Pulmonary artery endothelial cell (primary cell): ENCODE measurements around the gene SLC28A2. TPM values are rescaled to one million over a fixed set of nuclear protein-coding genes. Genes with fewer than 3 reads are reported as not detected.
A peak's percentile ranks its signal among the peaks of the same experiment; 100 is the strongest.
"Not testable (repeated sequence)": the region's sequence is repeated elsewhere in the genome, so short reads cannot be mapped to it uniquely, and the experiment has no call there.

Experiments used
- DNase-seq: peaks from one replicate; pipeline ENCODE4 v3.0.0-alpha.2; 2011; ENCODE audit warnings: low read depth, low spot score
- total RNA-seq: library from RNA; depleted of rRNA; stranded (reverse); fragments of >200 nt; gene quantifications from 2 replicates; pipeline ENCODE4 v1.2.3, GENCODE V29; 2014

The SLC28A2 gene
- total RNA-seq, 1 donor from 2014 or later: not detected

DNA sequence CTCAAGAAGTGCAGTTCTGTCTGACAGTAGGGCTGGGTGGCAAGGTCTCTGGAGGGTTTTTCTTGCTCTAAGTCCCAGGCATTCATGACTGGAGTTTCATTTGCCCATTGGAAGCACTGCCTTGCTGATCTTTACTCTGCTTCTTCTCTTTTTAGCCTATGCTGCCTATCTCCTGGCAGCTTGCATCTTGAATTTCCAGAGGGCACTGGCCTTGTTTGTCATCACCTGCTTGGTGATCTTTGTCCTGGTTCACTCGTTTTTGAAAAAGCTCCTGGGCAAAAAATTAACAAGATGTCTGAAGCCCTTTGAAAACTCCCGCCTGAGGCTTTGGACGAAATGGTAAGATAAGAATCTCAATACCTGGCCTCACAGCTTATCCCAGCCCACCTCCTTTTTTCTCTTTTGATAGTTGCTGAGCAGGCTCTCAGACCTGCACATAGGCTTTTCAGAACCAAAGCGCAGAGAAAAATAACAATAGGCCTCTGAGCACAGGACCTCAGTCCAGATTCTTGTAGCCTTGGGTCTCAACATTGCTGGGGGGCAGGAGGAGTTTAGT lies 10.9 kb downstream of the SLC28A2 start:
- no peak for DNase-seq

DNA sequence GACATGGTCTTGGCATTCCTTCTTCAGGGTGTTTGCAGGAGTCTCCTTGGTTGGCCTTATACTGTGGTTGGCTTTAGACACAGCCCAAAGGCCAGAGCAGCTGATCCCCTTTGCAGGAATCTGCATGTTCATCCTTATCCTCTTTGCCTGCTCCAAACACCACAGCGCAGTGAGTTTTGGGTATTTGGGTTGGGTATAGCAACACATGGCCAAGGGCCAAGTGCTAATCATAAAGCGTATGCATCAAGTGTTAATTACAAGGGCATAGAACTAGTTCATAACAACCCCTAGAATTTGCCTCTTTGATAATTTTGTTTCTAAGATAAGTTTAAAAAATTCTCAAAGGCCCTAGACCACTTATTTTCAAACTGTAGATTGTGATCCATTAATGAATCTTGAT lies 11.8 kb downstream of the SLC28A2 start:
- no peak for DNase-seq

DNA sequence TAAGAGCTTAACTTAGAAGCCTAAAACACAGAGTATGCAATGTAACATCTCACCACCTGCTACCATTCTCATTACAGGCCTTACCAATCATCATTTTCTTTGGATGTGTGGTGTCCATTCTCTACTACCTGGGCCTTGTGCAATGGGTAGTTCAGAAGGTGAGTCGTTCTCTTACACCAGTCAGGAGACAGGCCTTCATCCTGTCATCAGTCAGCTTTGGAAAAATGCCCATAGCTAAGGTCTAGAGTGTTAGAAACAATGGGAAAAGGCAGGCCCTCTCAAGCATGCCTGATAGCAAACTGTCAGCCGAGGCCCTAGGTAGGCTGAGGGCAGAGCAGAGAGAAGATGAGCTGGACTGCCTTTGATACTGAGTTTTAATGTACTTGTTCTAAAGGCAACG lies 13.5 kb downstream of the SLC28A2 start:
- no peak for DNase-seq

DNA sequence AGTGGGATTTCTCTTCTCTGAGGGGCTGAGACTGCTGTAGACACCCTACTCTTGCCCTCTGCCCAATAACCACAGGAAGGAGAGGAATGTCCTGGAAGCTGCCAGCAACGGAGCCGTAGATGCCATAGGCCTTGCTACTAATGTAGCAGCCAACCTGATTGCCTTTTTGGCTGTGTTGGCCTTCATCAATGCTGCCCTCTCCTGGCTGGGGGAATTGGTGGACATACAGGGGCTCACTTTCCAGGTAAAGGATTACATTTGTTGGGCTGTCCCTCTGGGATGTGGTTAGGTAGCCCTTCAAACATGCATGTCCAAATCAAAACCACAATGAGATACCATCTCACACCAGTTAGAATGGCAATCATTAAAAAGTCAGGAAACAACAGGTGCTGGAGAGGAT lies 16.1 kb downstream of the SLC28A2 start:
- no peak for DNase-seq

DNA sequence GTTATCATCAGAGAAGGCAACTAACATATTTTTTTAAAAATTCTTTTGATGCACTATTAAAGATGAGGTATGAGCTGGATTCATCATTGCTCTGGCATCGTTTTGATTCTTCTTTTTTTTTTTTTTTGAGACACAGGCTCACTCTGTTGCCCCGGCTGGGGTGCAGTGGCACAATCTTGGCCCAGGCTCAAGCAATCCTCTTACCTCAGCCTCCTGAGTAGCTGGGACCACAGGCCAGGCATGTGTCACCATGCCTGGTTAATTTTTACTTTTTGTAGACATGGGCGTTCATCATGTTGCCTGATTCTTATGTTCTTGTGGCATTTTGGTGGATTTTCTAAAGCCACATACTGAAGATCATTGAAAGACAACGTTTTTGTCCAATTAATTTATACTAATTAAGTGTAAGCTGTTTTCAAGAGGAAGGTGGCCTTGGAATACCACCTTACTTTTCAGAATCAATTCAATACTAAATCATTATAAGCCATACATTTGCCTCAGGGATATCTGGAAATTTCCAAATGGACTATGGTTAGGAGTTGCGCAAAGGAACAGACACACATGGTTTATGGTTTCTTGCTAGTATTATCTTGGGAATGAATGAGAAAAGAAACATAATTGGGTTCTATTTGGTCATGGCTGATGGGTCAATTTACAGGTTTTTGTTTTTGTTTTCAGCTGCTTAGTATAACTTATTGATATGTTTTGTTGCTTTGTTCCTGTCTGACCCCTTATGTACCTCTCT lies 22.8 kb downstream of the SLC28A2 start:
- DNase-seq: no peak

DNA sequence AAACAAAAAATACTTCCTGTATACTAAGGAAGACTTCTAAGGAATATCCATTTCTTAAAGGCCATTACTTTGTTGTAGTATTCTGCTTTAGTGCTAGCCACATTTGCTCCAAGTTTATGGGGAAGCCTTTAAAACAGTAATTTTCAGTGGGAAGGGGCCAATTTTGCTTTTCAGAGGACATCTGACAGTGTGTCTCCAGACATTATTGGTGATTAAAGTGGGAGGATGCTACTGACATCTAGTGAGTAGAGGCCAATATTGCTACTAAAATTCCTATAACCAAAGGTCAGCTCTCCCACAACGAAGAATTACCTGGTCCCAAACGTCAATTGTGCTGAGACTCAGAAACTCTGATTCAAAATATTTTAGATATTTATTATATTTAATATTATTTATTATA lies 24.8 kb downstream of the SLC28A2 start:
- no peak for DNase-seq

DNA sequence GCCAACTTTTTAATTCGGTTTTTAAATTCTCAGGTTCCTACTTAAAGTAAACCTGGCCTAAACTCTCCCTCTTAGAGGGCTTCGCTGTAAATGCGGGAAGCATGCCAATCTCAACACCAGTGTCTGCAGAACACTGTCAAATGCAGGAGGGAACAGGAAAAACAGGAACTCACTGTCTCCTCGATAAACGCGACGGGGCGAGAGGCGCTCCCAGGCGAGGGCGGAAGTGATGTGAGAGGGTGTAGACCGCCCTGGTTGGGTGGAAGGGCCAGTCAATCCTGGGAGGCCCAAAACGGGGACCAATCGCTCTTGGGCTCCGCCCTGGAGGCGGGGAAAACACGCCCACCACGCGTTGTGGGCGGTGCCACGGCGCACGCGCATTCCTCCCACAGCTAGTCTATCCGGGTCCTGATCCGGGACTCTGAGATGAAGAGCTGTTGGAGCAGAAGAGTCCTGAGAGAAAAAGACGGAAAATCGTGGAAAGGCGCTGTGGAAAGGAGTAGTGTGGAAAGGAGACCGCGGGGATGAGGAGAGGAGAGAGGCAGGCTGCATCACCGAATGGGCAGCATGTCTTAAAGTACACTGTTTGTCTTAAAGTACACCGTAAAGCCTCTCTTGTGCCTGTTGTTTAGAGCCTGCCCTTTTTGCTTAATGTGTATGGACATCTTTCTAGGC lies 27.1 kb downstream of the SLC28A2 start:
- DNase-seq: peak; percentile 90

DNA sequence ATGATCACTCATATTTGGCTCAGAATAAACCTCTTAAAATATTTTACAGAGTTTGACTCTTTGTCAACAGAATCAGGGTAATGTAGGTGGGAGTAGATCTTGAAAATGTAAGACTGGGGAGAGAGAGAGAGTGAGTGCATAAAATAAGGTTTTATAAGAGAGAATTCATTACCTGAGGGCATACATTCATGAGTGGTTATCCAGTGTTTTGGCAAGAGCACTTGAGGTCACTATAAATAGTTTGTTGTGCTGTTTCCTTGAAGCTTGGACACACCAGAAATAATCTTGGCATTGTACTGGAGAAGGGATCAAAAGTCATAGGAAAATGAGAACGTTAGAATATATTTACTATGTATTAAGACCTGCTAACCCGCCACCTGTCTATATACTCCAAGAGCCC lies 33.4 kb downstream of the SLC28A2 start:
- DNase-seq: no peak

DNA sequence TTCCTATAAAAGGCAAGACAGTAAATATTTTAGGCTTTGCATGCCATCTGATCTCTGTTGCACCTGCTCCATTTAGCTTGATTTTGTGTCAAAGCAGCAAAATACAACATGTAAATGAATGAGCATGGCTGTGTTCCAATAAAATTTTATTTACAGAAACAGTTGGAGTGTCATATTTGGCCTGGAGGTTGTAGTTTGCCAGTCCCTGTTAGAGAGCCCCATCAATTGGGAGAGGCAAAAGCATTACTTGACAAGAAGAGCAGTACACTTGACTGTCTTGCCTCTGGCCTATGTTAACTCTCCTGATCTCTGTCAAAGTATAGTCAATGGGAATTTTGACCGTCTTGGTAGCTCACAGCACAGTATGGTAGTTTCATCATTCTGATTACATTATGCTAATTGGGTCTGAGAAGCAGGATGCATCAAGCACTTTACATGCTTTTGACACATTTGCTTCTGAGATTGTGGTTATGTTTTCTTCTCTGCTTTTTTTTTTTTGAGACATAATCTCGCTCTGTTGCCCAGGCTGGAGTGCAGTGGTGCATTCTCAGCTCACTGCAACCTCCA lies 35.4 kb downstream of the SLC28A2 start:
- no peak for DNase-seq

DNA sequence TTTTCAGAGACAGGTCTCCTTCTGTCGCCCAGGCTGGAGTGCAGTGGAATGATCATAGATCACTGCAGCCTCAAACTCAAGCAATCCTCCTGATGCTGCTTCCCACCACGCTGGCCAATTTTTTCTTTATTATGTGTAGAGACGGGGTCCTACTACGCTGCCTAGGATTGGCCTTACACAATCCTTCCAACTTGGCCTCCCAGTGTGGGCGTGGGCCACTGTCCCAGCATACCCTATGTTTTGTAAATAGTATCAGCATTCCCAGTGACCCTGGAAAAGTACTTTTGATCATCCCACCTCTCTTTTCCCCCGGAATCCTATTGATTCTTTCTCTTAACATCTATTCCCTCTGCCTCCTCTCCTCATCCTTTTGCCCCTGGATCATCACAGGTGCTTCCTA lies 36.9 kb downstream of the SLC28A2 start:
- no peak for DNase-seq

DNA sequence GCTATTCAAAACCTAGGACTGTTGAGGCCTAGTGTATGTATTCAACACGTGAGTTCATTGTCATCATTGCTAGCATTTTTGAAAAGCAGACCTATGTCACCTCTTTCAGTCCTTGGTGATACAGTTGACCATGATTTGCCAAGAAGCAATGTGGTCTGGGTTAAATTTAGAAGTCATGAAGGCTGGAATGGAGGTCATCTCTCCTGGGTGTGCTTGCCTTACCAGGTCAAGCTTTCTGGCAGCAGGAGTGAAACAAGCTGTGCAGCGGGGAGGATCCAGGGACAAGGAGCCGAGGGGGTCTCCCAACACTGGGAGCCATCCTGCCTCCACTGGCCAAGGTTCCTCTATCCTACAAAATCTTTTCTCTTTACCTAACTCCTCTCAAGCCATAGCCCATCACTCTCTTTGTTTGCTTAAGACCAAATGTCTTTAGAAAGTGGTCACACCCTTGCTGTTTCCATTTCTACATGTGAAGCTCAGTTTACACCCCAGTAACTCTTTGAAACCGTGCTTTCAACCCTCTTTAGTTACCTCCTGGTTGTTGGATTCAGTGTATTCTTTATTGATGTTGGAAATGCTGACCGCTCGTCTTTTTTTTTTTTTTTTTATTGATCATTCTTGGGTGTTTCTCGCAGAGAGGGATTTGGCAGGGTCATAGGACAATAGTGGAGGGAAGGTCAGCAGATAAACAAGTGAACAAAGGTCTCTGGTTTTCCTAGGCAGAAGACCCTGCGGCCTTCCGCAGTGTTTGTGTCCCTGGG lies 40.0 kb downstream of the SLC28A2 start:
- no peak for DNase-seq

DNA sequence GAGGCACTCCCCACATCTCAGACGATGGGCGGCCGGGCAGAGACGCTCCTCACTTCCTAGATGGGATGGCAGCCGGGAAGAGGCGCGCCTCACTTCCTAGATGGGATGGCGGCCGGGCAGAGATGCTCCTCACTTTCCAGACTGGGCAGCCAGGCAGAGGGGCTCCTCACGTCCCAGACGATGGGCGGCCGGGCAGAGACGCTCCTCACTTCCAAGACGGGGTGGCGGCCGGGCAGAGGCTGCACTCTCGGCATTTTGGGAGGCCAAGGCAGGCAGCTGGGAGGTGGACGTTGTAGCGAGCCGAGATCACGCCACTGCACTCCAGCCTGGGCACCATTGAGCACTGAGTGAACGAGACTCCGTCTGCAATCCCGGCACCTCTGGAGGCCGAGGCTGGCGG lies 41.3 kb downstream of the SLC28A2 start:
- not testable (repeated sequence) for DNase-seq

DNA sequence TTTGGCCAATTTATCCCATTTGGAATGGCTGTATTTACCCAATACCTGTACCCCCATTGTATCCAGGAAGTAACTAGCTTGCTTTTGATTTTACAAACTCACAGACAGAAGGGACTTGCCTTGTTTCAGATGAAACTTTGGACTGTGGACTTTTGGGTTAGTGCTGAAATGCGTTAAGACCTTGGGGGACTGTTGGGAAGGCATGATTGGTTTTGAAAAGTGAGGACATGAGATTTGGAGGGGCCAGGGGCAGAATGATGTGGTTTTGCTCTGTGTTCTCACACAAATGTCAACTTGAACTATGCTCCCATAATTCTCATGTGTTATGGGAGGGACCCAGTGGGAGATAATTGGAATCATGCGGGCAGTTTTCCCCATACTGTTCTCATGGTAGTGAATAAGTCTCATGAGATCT lies 46.9 kb downstream of the SLC28A2 start:
- DNase-seq: not testable (repeated sequence)

DNA sequence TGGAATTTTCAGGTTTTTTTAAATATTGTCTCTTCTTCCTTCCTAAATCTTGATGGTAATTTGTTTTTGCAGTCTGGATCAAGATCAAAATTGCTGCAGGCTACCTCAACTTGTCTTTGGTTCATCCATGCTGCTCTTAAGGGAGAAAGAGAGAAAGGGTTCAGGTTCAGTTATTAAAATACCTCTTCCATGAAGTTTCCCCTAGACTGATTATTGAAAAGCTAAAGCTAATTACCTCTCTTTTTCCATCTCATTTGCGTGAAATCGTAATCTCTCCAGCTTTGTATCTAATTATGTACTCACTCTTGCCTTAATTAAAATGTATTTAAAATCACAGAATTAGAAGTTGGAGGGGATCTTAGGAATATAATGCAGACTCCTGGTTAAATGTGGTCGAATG lies 52.7 kb downstream of the SLC28A2 start:
- DNase-seq: no peak

DNA sequence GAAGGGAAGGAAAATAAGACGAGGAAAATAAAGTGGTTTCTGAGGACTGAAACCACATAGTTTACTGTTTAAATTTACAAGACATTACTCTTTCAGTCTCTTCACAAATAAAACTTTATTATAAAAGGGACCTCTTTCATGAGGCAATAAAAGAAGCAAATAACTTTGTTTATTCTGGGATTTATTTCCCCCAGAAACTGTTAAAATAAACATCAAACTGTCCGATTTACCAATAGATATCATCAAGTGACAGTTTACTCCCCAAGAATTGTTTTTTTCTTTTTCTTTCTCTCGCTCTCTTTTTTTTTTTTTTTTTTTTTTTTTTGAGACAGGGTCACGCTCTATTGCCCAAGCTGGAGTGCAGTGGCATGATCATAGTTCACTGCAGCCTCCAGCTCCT lies 54.1 kb downstream of the SLC28A2 start:
- DNase-seq: no peak

DNA sequence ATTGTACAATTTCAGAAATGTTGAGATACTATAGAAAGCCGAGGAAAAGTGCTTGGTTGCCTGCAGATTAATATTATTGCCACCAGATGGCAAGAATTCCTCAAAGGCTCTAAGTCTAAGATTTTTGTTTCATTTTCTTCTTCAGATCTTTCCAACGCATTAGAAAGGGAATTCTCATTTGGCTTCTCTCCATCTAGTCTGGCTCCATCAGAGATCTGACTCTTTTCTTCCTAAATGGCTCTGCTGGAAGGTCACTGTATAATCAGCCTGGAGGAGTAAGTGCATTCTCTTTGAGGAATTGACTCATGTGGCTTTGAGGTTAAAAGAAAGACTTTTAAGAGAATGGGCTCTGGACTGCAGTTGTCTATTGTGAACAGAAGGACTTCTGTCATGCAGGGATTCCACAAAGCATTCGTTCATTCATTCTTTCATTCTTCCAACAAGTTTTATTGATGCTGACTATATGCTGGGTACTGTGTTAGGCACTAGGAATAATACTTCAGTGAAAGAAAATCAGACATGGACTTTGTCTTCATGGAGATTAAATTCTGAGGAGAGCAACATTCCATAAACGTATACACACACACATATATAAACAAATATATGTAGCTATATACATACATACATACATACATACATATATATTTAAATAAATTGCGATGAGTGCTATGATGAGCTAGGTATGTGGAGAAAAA lies 55.3 kb downstream of the SLC28A2 start:
- DNase-seq: no peak

DNA sequence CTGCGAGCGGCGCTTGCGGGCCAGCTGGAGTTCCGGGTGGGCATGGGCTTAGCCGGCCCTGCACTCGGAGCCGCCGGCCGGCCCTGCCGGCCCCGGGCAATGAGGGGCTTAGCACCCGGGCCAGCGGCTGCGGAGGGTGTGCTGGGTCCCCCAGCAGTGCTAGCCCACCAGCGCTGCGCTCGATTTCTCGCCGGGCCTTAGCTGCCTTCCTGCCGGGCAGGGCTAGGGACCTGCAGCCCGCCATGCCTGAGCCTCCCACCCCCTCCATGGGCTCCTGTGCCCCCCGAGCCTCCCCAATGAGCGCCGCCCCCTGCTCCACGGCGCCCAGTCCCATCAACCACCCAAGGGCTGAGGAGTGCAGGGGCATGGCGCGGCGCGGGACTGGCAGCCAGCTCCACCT lies 62.1 kb downstream of the SLC28A2 start:
- DNase-seq: not testable (repeated sequence)

DNA sequence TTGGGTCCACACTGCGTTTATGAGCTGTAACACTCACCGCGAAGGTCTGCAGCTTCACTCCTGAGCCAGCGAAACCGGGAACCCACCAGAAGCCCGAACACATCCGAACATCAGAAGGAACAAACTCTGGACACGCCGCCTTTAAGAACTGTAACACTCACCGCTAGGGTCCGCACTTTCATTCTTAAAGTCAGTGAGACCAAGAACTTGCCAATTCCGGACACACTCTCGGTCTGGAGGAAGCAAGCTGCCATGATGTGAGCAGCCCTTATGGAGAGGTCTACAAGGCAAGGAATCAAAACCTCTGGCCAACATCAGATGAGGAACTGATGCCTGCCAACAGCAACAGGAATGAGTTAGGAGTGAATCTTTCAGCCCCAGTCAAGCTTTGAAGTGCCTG lies 62.9 kb downstream of the SLC28A2 start:
- no peak for DNase-seq

DNA sequence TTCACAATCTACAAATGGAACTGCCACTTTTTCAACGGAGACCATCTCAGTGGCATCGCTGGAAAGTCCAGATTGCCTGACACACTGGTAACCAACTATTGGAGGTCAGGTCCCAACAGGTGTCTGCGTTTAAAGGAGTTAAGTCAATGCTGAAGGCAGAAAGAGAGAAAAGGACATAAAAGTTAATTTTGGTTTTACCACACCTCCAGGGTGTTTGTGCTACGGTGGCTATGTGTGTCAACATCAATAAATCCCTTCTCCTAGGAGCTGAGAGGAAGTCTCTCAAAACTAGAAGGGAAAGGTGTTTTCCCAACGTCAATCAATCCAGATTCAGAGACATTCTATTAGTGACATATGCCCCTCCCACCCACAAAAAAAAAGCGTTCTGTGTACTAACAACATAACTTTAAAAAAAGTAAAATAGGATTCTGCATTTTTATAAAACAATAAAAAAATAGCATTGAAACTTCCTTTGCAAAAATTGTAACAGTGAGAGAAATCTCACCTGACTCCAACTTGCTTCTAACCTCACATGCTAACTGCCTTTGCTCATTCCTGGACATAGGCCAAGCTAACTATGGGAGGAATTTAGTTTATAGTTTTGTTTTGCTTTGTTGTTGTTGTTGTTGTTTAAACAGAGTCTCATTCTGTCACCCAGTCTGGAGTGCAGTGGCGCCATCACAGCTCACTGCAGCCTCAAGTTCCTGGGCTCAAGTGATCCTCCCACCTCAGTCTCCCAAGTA lies 67.6 kb downstream of the SLC28A2 start:
- no peak for DNase-seq

DNA sequence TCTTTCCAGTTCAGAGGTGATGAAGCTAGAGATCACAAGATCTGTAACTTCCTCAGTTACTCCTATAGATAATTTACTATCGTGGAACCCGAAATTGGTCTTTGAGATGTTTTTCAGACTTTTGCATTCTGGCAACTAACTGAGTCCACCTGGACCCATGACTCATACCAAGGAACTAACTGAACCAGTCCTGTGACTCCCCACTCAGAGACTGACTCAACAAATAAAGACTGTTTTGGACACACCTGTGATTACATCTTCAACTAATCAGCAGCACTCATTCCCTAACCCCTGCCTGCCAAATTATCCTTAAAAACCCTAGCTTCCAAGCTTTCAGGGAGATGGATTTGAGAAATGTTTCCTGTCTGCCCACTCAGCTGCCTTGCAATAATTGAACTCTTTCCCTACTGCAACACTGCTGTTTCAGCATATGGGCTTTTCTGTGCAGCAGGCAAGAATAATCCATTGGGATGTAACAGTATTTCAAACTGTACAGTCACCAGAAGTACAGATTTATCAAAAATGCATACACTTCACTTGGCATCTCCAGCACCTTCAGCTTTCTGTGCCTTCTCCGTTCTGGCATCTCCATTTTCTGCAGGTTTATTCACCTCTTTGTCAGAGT lies 68.7 kb downstream of the SLC28A2 start:
- no peak for DNase-seq
